Loucy (cell line): ENCODE measurements around the gene MAP3K6.

Experiments
- CTCF ChIP-seq: fragments of 200-600 bp; sonication (generic); conservative IDR thresholded peaks from 2 replicates; pipeline ENCODE4 v1.5.1; 2014; ENCODE audit warnings: mild to moderate bottlenecking, antibody characterized with exemption, low read length
- EZH2phosphoT487 ChIP-seq: fragments of 200-600 bp; IDR thresholded peaks from 2 replicates; pipeline ENCODE4 v1.6.1; 2018; ENCODE audit warnings: antibody characterized with exemption, mild to moderate bottlenecking, moderate library complexity, borderline replicate concordance

- TF ChIP-seq CTCF = no peak
- no peak for TF ChIP-seq EZH2phosphoT487
Observed at GRCh38 chr1:27356277-27356618, 10.5 kb downstream of the MAP3K6 start.
